HepG2 (cell line): Measurements from ENCODE around the gene FAM168A. TPM values are rescaled to one million over a fixed set of nuclear protein-coding genes. Genes with fewer than 3 reads are reported as not detected.

Experiments used
- ATAC-seq: fragments of 200-7000 bp; cut with Tn5 transposase; 3 replicates; pipeline ENCODE4 v1.9.1; 2020; ENCODE audit warnings: mild to moderate bottlenecking, moderate library complexity
- BruUV-seq: library from RNA; stranded (reverse); fragments of 400-500 nt; replicated peaks from 2 replicates; lab custom pipeline; 2021; lab: Mats Ljungman, UMichigan
- CTCF ChIA-PET: fragments of 300-600 bp; formaldehyde crosslinking; extraction: SDS; loops from one replicate; lab custom pipeline; 2021; ENCODE audit warnings: low total read pairs, inconsistent platforms, low intra/inter-chr PET ratio; lab: Yijun Ruan, JAX
- POLR2A ChIA-PET: fragments of 350-600 bp; sonication (Branson Sonifier 250); formaldehyde crosslinking; loops from one replicate; lab custom pipeline; 2020; ENCODE audit warnings: antibody characterized with exemption, inconsistent platforms; lab: Yijun Ruan, JAX
- DNase-seq: peaks from one replicate; pipeline ENCODE4 v3.0.0-alpha.2; 2015; ENCODE audit warnings: low spot score
- FAIRE-seq: peaks from 3 replicates; lab custom pipeline; 2011; peaks lifted over from hg19 to GRCh38; lab: Jason Lieb, UNC
- H2AFZ ChIP-seq: one replicate; pipeline ENCODE4 v1.6.1; 2011; ENCODE audit warnings: low read length, inconsistent platforms
- H3K27ac ChIP-seq: fragments of 300-600 bp; 3 replicates; pipeline ENCODE4 v1.8.0; 2011; ENCODE audit warnings: mixed run types, mild to moderate bottlenecking, mixed read lengths, low read length, inconsistent platforms; ENCODE audit not compliant: insufficient read depth; ENCODE audit errors: extremely low read length
- H3K27me3 ChIP-seq, 2 experiments: fragments of 200-600 bp in 1 of 2; 2 replicates in 1 of 2; 3 replicates in 1 of 2; pipeline versions ENCODE4 v1.6.0 to v1.8.0; 2011; ENCODE audit warnings: low read length in 2 of 2, mild to moderate bottlenecking in 2 of 2, moderate library complexity in 2 of 2, inconsistent platforms in 1 of 2; ENCODE audit not compliant: insufficient read depth in 2 of 2, control insufficient read depth in 1 of 2
- H3K36me3 ChIP-seq, 2 experiments: fragments of 200-600 bp in 1 of 2; replicated peaks in 1 of 2; 2 replicates in 1 of 2; 3 replicates in 1 of 2; pipeline versions ENCODE4 v1.5.1 to v1.8.0; 2011; ENCODE audit warnings: low read length in 2 of 2, inconsistent platforms in 1 of 2; ENCODE audit not compliant: insufficient read depth in 2 of 2, control insufficient read depth in 1 of 2
- H3K4me1 ChIP-seq: 2 replicates; pipeline ENCODE4 v1.5.1; 2012; ENCODE audit warnings: low read length, inconsistent platforms; ENCODE audit not compliant: insufficient read depth
- H3K4me2 ChIP-seq: 2 replicates; pipeline ENCODE4 v1.6.0; 2011; ENCODE audit warnings: low read depth, low read length, inconsistent platforms
- H3K4me3 ChIP-seq, 3 experiments: fragments of 200-600 bp in 1 of 3; sonication (generic), shearing (Covaris generic) in 1 of 3; replicated peaks in 1 of 3; 2 replicates each; pipeline ENCODE4 v1.5.1; 2011 to 2016; ENCODE audit warnings: low read length in 3 of 3, inconsistent platforms in 2 of 3, low read depth in 2 of 3, mild to moderate bottlenecking in 2 of 3, control low read depth in 1 of 3, mixed read lengths in 1 of 3; ENCODE audit not compliant: insufficient read depth in 1 of 3
- H3K79me2 ChIP-seq: one replicate; pipeline ENCODE4 v1.6.1; 2011; ENCODE audit warnings: low read length, inconsistent platforms; ENCODE audit not compliant: insufficient read depth
- H3K9ac ChIP-seq: 2 replicates; pipeline ENCODE4 v1.6.0; 2011; ENCODE audit warnings: mild to moderate bottlenecking, low read depth, low read length, inconsistent platforms; ENCODE audit not compliant: insufficient read depth
- H3K9me3 ChIP-seq: 2 replicates; pipeline ENCODE4 v1.5.1; 2012; ENCODE audit warnings: mild to moderate bottlenecking, low read length
- H4K20me1 ChIP-seq: 2 replicates; pipeline ENCODE4 v1.6.0; 2011; ENCODE audit warnings: inconsistent platforms, mild to moderate bottlenecking, low read length, moderate library complexity; ENCODE audit not compliant: insufficient read depth
- CENPX ChIP-seq: sonication (generic); formaldehyde crosslinking; IDR thresholded peaks from 2 replicates; pipeline ENCODE4 v1.9.0; 2021; ENCODE audit warnings: mild to moderate bottlenecking, missing genetic modification reagents, moderate library complexity
- DNMT3B ChIP-seq: conservative IDR thresholded peaks from 2 replicates; pipeline ENCODE4 v1.6.1; 2016; ENCODE audit warnings: missing biosample characterization, control low read depth
- FOXC1 ChIP-seq: sonication (generic); formaldehyde crosslinking; IDR thresholded peaks from 2 replicates; pipeline ENCODE4 v1.8.0; 2022; ENCODE audit warnings: mild to moderate bottlenecking, missing genetic modification reagents, borderline replicate concordance
- FOXK2 ChIP-seq: fragments of 450-650 bp; IDR thresholded peaks from 2 replicates; pipeline ENCODE4 v1.6.1; 2016
- HMG20B ChIP-seq: conservative IDR thresholded peaks from 2 replicates; pipeline ENCODE4 v1.6.1; 2016; ENCODE audit warnings: missing genetic modification reagents, missing compliant biosample characterization
- MIXL1 ChIP-seq: IDR thresholded peaks from 2 replicates; pipeline ENCODE4 v1.6.1; 2016
- PHF21A ChIP-seq: sonication (generic); formaldehyde crosslinking; IDR thresholded peaks from 2 replicates; pipeline ENCODE4 v1.5.0; 2020; ENCODE audit warnings: mild to moderate bottlenecking, missing genetic modification reagents
- ZNF615 ChIP-seq: sonication (generic); formaldehyde crosslinking; IDR thresholded peaks from 2 replicates; pipeline ENCODE4 v1.5.0; 2020; ENCODE audit warnings: mild to moderate bottlenecking, missing genetic modification reagents, borderline replicate concordance
- WGBS: methylation state at CpG from one replicate; pipeline ENCODE4 v1.1.6; 2017; ENCODE audit warnings: low lambda C conversion rate; 5-methylcytosine and 5-hydroxymethylcytosine counted together
- in situ Hi-C: cut with HindIII; loops from 2 replicates; pipeline ENCODE4 v1.10.0; 2017; ENCODE audit warnings: low pct_unique_long_range_greater_than_20kb; ENCODE audit not compliant: extremely low pct_ligation_motif_present
- intact Hi-C: fragments of 100-400 bp; cut with micrococcal nuclease; formaldehyde crosslinking; loops from one replicate; pipeline ENCODE4 v1.10.0; 2022; ENCODE audit not compliant: unreplicated experiment
- polyA plus RNA-seq, 8 experiments: library from polyadenylated mRNA; depleted of rRNA in 3 of 8; stranded (reverse) in 7 of 8; unstranded in 1 of 8; fragments of >200 nt; fragmentation: Illumina TruSeq in 4 of 8; extraction: Trizol in 4 of 8; gene quantifications; 2 replicates each; pipeline versions ENCODE4 v1.2.1 to v1.2.3, GENCODE V29; 2011 to 2016; ENCODE audit warnings: low read depth in 4 of 8, missing spikeins in 1 of 8, mixed read lengths in 1 of 8; ENCODE audit not compliant: insufficient read depth in 1 of 8
- total RNA-seq, 5 experiments: library from RNA; depleted of rRNA; stranded (reverse); fragments of >200 nt; fragmentation: Illumina TruSeq; extraction: Trizol; gene quantifications; 2 replicates each; pipeline ENCODE4 v1.2.3, GENCODE V29; 2016; ENCODE audit warnings: low read depth in 1 of 5
- TF ChIP-seq, protein P1 (sequence below): sonication (generic); formaldehyde crosslinking; IDR thresholded peaks from 2 replicates; pipeline ENCODE4 v1.5.1; 2020; ENCODE audit warnings: missing genetic modification reagents, mild to moderate bottlenecking, borderline replicate concordance
- TF ChIP-seq, protein P2 (sequence below): sonication (generic); formaldehyde crosslinking; IDR thresholded peaks from 2 replicates; pipeline ENCODE4 v1.5.0; 2020; ENCODE audit warnings: mild to moderate bottlenecking, missing genetic modification reagents, moderate library complexity
- TF ChIP-seq, protein P3 (sequence below): sonication (generic); formaldehyde crosslinking; IDR thresholded peaks from 2 replicates; pipeline ENCODE4 v1.4.0; 2020; ENCODE audit warnings: mild to moderate bottlenecking, missing genetic modification reagents
- TF ChIP-seq, protein P4 (sequence below): fragments of 450-650 bp; IDR thresholded peaks from 2 replicates; pipeline ENCODE4 v1.6.1; 2017; ENCODE audit warnings: mild to moderate bottlenecking

FAM168A gene
- total and polyA plus RNA-seq, 2 of the 13 experiments (the other 11 are each of a cell fraction or from before 2014, with no cell fraction given): 13.9 to 15.8 TPM

- TF ChIP-seq, protein P1, sequence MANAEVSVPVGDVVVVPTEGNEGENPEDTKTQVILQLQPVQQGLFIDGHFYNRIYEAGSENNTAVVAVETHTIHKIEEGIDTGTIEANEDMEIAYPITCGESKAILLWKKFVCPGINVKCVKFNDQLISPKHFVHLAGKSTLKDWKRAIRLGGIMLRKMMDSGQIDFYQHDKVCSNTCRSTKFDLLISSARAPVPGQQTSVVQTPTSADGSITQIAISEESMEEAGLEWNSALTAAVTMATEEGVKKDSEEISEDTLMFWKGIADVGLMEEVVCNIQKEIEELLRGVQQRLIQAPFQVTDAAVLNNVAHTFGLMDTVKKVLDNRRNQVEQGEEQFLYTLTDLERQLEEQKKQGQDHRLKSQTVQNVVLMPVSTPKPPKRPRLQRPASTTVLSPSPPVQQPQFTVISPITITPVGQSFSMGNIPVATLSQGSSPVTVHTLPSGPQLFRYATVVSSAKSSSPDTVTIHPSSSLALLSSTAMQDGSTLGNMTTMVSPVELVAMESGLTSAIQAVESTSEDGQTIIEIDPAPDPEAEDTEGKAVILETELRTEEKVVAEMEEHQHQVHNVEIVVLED (CRISPR knock-in tag): no peak
Observed at GRCh38 chr11:73633999-73634398, 36.1 kb upstream of the FAM168A start (continued).

- intact Hi-C loops: no loop called here
- Histone ChIP-seq H3K4me2 (no peak overlapping the region), H3K4me1 (peaks cover 22% of the 10 kb centered on the region), H3K27ac (no peak overlapping the region), H3K9me3 (0 out of 2 replicates have a peak, but pooled peaks cover 4% of the 10 kb centered on the region), H4K20me1 (no peaks in the 10 kb centered on the region), H3K9ac (no peak overlapping the region), H3K36me3 (no peaks in the 10 kb centered on the region), H3K79me2 (no peaks in the 10 kb centered on the region), H3K4me3 (no peak overlapping the region), H2AFZ (no peak overlapping the region), H3K27me3 (no peaks in the 10 kb centered on the region)
- no TSS peak for BruUV-seq
- in situ Hi-C loops: no loop called here
- POLR2A ChIA-PET: no interaction called here
- DNase-seq (no peak), ATAC-seq (no peak), FAIRE-seq (no peak)
- WGBS: 75% methylated on average over 4 of the region's 4 CpGs
- CTCF ChIA-PET: no interaction called here
- TF ChIP-seq, protein P2, sequence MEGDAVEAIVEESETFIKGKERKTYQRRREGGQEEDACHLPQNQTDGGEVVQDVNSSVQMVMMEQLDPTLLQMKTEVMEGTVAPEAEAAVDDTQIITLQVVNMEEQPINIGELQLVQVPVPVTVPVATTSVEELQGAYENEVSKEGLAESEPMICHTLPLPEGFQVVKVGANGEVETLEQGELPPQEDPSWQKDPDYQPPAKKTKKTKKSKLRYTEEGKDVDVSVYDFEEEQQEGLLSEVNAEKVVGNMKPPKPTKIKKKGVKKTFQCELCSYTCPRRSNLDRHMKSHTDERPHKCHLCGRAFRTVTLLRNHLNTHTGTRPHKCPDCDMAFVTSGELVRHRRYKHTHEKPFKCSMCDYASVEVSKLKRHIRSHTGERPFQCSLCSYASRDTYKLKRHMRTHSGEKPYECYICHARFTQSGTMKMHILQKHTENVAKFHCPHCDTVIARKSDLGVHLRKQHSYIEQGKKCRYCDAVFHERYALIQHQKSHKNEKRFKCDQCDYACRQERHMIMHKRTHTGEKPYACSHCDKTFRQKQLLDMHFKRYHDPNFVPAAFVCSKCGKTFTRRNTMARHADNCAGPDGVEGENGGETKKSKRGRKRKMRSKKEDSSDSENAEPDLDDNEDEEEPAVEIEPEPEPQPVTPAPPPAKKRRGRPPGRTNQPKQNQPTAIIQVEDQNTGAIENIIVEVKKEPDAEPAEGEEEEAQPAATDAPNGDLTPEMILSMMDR (CRISPR knock-in tag): no peak
- TF ChIP-seq PHF21A (CRISPR knock-in tag) (no peak), CENPX (CRISPR knock-in tag) (no peak), MIXL1 (CRISPR knock-in tag) (no peak), FOXC1 (CRISPR knock-in tag) (no peak), HMG20B (CRISPR knock-in tag) (no peak), DNMT3B (CRISPR knock-in tag) (no peak), FOXK2 (no peak), ZNF615 (CRISPR knock-in tag) (no peak)
- TF ChIP-seq, protein P3, sequence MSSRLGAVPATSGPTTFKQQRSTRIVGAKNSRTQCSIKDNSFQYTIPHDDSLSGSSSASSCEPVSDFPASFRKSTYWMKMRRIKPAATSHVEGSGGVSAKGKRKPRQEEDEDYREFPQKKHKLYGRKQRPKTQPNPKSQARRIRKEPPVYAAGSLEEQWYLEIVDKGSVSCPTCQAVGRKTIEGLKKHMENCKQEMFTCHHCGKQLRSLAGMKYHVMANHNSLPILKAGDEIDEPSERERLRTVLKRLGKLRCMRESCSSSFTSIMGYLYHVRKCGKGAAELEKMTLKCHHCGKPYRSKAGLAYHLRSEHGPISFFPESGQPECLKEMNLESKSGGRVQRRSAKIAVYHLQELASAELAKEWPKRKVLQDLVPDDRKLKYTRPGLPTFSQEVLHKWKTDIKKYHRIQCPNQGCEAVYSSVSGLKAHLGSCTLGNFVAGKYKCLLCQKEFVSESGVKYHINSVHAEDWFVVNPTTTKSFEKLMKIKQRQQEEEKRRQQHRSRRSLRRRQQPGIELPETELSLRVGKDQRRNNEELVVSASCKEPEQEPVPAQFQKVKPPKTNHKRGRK (CRISPR knock-in tag): no peak
- TF ChIP-seq, protein P4, sequence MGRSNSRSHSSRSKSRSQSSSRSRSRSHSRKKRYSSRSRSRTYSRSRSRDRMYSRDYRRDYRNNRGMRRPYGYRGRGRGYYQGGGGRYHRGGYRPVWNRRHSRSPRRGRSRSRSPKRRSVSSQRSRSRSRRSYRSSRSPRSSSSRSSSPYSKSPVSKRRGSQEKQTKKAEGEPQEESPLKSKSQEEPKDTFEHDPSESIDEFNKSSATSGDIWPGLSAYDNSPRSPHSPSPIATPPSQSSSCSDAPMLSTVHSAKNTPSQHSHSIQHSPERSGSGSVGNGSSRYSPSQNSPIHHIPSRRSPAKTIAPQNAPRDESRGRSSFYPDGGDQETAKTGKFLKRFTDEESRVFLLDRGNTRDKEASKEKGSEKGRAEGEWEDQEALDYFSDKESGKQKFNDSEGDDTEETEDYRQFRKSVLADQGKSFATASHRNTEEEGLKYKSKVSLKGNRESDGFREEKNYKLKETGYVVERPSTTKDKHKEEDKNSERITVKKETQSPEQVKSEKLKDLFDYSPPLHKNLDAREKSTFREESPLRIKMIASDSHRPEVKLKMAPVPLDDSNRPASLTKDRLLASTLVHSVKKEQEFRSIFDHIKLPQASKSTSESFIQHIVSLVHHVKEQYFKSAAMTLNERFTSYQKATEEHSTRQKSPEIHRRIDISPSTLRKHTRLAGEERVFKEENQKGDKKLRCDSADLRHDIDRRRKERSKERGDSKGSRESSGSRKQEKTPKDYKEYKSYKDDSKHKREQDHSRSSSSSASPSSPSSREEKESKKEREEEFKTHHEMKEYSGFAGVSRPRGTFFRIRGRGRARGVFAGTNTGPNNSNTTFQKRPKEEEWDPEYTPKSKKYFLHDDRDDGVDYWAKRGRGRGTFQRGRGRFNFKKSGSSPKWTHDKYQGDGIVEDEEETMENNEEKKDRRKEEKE: no peak
- TF ChIP-seq, all 625 proteins: peak for 0
Observed at GRCh38 chr11:73632996-73633395, 35.1 kb upstream of the FAM168A start.
